Measurements from ENCODE around the gene LGR6. TPM values are rescaled to one million over a fixed set of nuclear protein-coding genes. Genes with fewer than 3 reads are reported as not detected.

Gene LGR6
- total and polyA plus RNA-seq, 2 experiments from 2014 or later: 0.66 to 0.89 TPM

DNA sequence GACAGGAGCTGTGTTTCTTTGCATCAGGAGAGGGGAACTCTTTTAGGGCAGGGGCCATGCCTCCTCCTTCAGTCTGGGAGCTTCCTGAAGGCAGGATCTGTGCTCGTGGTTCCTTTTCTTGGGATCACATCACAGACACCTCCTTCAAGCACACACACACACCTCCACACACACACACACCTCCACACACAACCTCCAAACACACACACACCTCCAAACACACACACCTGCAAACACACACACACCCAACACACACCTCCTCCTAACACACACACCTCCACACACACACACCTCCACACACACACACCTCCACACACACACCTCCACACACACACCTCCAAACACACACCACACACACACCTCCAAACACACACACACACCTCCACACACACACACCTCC is 10.5 kb downstream of the LGR6 start:
- no peaks in the 10 kb centered on the region for H3K79me2 ChIP-seq (replicated peaks; ENCODE audit: insufficient read depth)
- no peak for ATAC-seq
- no peaks in the 10 kb centered on the region for H3K36me3 ChIP-seq (ENCODE audit: insufficient read depth)
- no peaks in the 10 kb centered on the region for H3K27me3 ChIP-seq (ENCODE audit: insufficient read depth)
- H4K20me1 ChIP-seq (replicated peaks; ENCODE audit: insufficient read depth): no peaks in the 10 kb centered on the region
- Mint-ChIP-seq H3K27ac (no peak overlapping the region), H3K36me3 (ENCODE audit: low read depth) (no peaks in the 10 kb centered on the region), H3K9me3 (no peaks in the 10 kb centered on the region), H3K4me1 (peaks cover 6% of the 10 kb centered on the region; the same call in 2 of the 3 replicates), H3K4me3 (no peak overlapping the region), H3K27me3 (ENCODE audit: insufficient read depth, low read depth, poor library complexity) (peaks cover 9% of the 10 kb centered on the region)
- H3K27ac ChIP-seq (ENCODE audit: low read depth): no peak overlapping the region
- no peak overlapping the region for H3K4me3 ChIP-seq
- DNase-seq (ENCODE audit: low spot score): peak; percentile 40
- TF ChIP-seq EZH2 (IDR thresholded peaks at IDR 0.05; ENCODE audit: low read depth, unreplicated experiment) (no peak), POLR2AphosphoS5 (IDR thresholded peaks at IDR 0.05; ENCODE audit: low read depth) (no peak), ZNF114 (CRISPR knock-in tag; IDR thresholded peaks at IDR 0.05) (no peak)
- TF ChIP-seq, protein P1, sequence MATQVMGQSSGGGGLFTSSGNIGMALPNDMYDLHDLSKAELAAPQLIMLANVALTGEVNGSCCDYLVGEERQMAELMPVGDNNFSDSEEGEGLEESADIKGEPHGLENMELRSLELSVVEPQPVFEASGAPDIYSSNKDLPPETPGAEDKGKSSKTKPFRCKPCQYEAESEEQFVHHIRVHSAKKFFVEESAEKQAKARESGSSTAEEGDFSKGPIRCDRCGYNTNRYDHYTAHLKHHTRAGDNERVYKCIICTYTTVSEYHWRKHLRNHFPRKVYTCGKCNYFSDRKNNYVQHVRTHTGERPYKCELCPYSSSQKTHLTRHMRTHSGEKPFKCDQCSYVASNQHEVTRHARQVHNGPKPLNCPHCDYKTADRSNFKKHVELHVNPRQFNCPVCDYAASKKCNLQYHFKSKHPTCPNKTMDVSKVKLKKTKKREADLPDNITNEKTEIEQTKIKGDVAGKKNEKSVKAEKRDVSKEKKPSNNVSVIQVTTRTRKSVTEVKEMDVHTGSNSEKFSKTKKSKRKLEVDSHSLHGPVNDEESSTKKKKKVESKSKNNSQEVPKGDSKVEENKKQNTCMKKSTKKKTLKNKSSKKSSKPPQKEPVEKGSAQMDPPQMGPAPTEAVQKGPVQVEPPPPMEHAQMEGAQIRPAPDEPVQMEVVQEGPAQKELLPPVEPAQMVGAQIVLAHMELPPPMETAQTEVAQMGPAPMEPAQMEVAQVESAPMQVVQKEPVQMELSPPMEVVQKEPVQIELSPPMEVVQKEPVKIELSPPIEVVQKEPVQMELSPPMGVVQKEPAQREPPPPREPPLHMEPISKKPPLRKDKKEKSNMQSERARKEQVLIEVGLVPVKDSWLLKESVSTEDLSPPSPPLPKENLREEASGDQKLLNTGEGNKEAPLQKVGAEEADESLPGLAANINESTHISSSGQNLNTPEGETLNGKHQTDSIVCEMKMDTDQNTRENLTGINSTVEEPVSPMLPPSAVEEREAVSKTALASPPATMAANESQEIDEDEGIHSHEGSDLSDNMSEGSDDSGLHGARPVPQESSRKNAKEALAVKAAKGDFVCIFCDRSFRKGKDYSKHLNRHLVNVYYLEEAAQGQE (IDR thresholded peaks at IDR 0.05; ENCODE audit: unreplicated experiment): no peak
- no peak overlapping the region for H3K4me2 ChIP-seq
- no peaks in the 10 kb centered on the region for H3K9me2 ChIP-seq (ENCODE audit: insufficient read depth)
- H2AFZ ChIP-seq: no peak overlapping the region
- peaks cover 4% of the 10 kb centered on the region; the same call in 1 of the 2 replicates for H3K4me1 ChIP-seq (ENCODE audit: insufficient read depth)
- no peaks in the 10 kb centered on the region for H3F3A ChIP-seq (replicated peaks; ENCODE audit: low read depth)

DNA sequence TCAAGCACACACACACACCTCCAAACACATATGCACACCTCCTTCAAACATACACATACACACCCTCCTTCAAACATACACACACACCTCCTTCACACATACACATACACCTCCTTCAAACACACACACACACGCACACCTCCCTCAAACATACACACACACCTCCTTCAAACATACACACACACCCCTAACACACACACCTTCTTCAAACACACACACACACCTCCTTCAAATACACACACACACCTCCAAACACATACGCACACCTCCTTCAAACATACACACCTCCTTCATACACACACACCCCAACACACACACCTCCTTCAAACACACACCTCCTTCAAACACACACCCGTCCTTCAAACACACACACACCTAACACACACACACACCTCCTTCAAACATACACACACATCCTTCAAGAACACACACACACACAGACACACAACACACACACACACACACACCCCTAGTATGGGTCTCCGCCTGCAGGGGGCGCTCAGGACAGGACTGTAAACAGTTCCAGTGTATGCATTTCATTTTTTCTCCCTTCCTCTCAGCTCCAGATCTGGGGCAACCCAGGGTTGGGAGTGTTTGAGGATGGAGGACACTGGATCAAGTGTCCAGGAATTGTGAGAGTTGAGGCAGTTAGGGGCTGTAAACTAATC is 12.1 kb downstream of the LGR6 start:
- H3F3A ChIP-seq (replicated peaks; ENCODE audit: low read depth): no peaks in the 10 kb centered on the region
- Mint-ChIP-seq H3K27ac (no peak overlapping the region), H3K4me3 (no peak overlapping the region), H3K4me1 (peaks cover 3% of the 10 kb centered on the region; the same call in 1 of the 3 replicates), H3K27me3 (ENCODE audit: insufficient read depth, low read depth, poor library complexity) (peaks cover 10% of the 10 kb centered on the region), H3K36me3 (ENCODE audit: low read depth) (no peaks in the 10 kb centered on the region), H3K9me3 (no peaks in the 10 kb centered on the region)
- no peaks in the 10 kb centered on the region for H3K27me3 ChIP-seq (ENCODE audit: insufficient read depth)
- DNase-seq (ENCODE audit: low spot score): peak; percentile 74
- no peak overlapping the region for H3K27ac ChIP-seq (ENCODE audit: low read depth)
- H3K9me2 ChIP-seq (ENCODE audit: insufficient read depth): no peaks in the 10 kb centered on the region
- no peaks in the 10 kb centered on the region for H3K4me1 ChIP-seq (ENCODE audit: insufficient read depth)
- no peak; the same call in 2 of the 3 replicates for ATAC-seq
- no peak overlapping the region for H3K4me3 ChIP-seq
- TF ChIP-seq, protein P2, sequence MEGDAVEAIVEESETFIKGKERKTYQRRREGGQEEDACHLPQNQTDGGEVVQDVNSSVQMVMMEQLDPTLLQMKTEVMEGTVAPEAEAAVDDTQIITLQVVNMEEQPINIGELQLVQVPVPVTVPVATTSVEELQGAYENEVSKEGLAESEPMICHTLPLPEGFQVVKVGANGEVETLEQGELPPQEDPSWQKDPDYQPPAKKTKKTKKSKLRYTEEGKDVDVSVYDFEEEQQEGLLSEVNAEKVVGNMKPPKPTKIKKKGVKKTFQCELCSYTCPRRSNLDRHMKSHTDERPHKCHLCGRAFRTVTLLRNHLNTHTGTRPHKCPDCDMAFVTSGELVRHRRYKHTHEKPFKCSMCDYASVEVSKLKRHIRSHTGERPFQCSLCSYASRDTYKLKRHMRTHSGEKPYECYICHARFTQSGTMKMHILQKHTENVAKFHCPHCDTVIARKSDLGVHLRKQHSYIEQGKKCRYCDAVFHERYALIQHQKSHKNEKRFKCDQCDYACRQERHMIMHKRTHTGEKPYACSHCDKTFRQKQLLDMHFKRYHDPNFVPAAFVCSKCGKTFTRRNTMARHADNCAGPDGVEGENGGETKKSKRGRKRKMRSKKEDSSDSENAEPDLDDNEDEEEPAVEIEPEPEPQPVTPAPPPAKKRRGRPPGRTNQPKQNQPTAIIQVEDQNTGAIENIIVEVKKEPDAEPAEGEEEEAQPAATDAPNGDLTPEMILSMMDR (conservative IDR thresholded peaks at IDR 0.05; ENCODE audit: low read depth in 2 of 2): peak; percentile 82 to 83
- no peak for TF ChIP-seq POLR2AphosphoS5 (IDR thresholded peaks at IDR 0.05; ENCODE audit: low read depth)
- TF ChIP-seq ZNF462 (CRISPR knock-in tag; IDR thresholded peaks at IDR 0.05): no peak
- TF ChIP-seq ZNF114 (CRISPR knock-in tag; IDR thresholded peaks at IDR 0.05): no peak
- no peak for TF ChIP-seq NANOG (IDR thresholded peaks at IDR 0.05; ENCODE audit: borderline replicate concordance)
- no peak for TF ChIP-seq STAT1 (IDR thresholded peaks at IDR 0.05; ENCODE audit: unreplicated experiment)
- H3K36me3 ChIP-seq (ENCODE audit: insufficient read depth): no peaks in the 10 kb centered on the region
- no peaks in the 10 kb centered on the region for H3K79me2 ChIP-seq (replicated peaks; ENCODE audit: insufficient read depth)
- no peaks in the 10 kb centered on the region for H4K20me1 ChIP-seq (replicated peaks; ENCODE audit: insufficient read depth)
- H3K4me2 ChIP-seq: no peak overlapping the region
- H2AFZ ChIP-seq: peak overlapping the region; percentile 90

Data from GM23338 (cell line).